BE2C (cell line): ENCODE results near the gene ATP7B.
A peak's percentile ranks its signal among the peaks of the same experiment; 100 is the strongest.

Source experiments
- DNase-seq: peaks from one replicate; pipeline ENCODE4 v3.0.0-alpha.2; 2020
- H3K27me3 ChIP-seq: fragments of 250-450 bp; sonication (Bioruptor Pico); 2 replicates; pipeline ENCODE4 v1.5.1; 2020; ENCODE audit warnings: mild to moderate bottlenecking
- H3K36me3 ChIP-seq: fragments of 250-450 bp; sonication (Bioruptor Pico); 2 replicates; pipeline ENCODE4 v1.5.1; 2020; ENCODE audit warnings: mild to moderate bottlenecking
- H3K4me1 ChIP-seq: fragments of 250-450 bp; sonication (Bioruptor Pico); 2 replicates; pipeline ENCODE4 v1.5.1; 2020
- H3K4me3 ChIP-seq: 2 replicates; pipeline ENCODE4 v1.5.1; 2011; ENCODE audit warnings: low read depth, low read length
- H3K9me3 ChIP-seq: fragments of 250-450 bp; sonication (Bioruptor Pico); 2 replicates; pipeline ENCODE4 v1.5.1; 2020
- CTCF ChIP-seq: IDR thresholded peaks from 2 replicates; pipeline ENCODE4 v1.5.1; 2012; ENCODE audit warnings: mild to moderate bottlenecking, low read depth, low read length

The ATP7B gene

GRCh38 chr13:52003541-52003940 lies 7.7 kb downstream of the ATP7B start:
- Histone ChIP-seq H3K9me3 (no peaks in the 10 kb centered on the region), H3K4me3 (no peak overlapping the region), H3K36me3 (no peaks in the 10 kb centered on the region), H3K4me1 (no peaks in the 10 kb centered on the region), H3K27me3 (no peaks in the 10 kb centered on the region)
- DNase-seq = no peak
- TF ChIP-seq CTCF = no peak

- no peak overlapping the region for H3K4me3 ChIP-seq
- no peaks in the 10 kb centered on the region for H3K36me3 ChIP-seq
- no peak for DNase-seq
- no peaks in the 10 kb centered on the region for H3K27me3 ChIP-seq
- TF ChIP-seq CTCF = no peak
- H3K9me3 ChIP-seq = no peaks in the 10 kb centered on the region
- no peaks in the 10 kb centered on the region for H3K4me1 ChIP-seq
Observed at GRCh38 chr13:52002361-52002760, 8.9 kb downstream of the ATP7B start.

GRCh38 chr13:52001120-52001731 lies 10.0 kb downstream of the ATP7B start:
- TF ChIP-seq CTCF = peak; percentile 68
- H3K4me1 ChIP-seq = no peaks in the 10 kb centered on the region
- no peak for DNase-seq
- H3K27me3 ChIP-seq = no peaks in the 10 kb centered on the region
- H3K9me3 ChIP-seq = no peaks in the 10 kb centered on the region
- no peak overlapping the region for H3K4me3 ChIP-seq
- no peaks in the 10 kb centered on the region for H3K36me3 ChIP-seq

- no peaks in the 10 kb centered on the region for H3K9me3 ChIP-seq
- no peaks in the 10 kb centered on the region for H3K36me3 ChIP-seq
- H3K27me3 ChIP-seq = no peaks in the 10 kb centered on the region
- TF ChIP-seq CTCF = no peak
- H3K4me1 ChIP-seq = no peaks in the 10 kb centered on the region
- H3K4me3 ChIP-seq = no peak overlapping the region
- no peak for DNase-seq
Observed at GRCh38 chr13:51999921-52000320, 11.3 kb downstream of the ATP7B start.

GRCh38 chr13:51999510-51999911 lies 11.7 kb downstream of the ATP7B start:
- no peaks in the 10 kb centered on the region for H3K27me3 ChIP-seq
- H3K36me3 ChIP-seq = no peaks in the 10 kb centered on the region
- H3K4me3 ChIP-seq = no peak overlapping the region
- DNase-seq = no peak
- H3K4me1 ChIP-seq = no peaks in the 10 kb centered on the region
- no peaks in the 10 kb centered on the region for H3K9me3 ChIP-seq
- TF ChIP-seq CTCF = no peak

- no peak overlapping the region for H3K4me3 ChIP-seq
- H3K4me1 ChIP-seq = no peaks in the 10 kb centered on the region
- no peak for TF ChIP-seq CTCF
- no peaks in the 10 kb centered on the region for H3K27me3 ChIP-seq
- H3K9me3 ChIP-seq = no peaks in the 10 kb centered on the region
- H3K36me3 ChIP-seq = no peaks in the 10 kb centered on the region
- DNase-seq = no peak
Observed at GRCh38 chr13:51998723-51999509, 12.3 kb downstream of the ATP7B start.
